Keratinocyte (primary cell): ENCODE measurements around the gene RGS6.

ENCODE experiments used
- CTCF ChIP-seq, 3 experiments: IDR thresholded peaks in 1 of 3; conservative IDR thresholded peaks in 1 of 3; optimal IDR thresholded peaks in 1 of 3; 2 replicates in 2 of 3; 3 replicates in 1 of 3; pipeline versions ENCODE3 to v1.5.1; 2011; ENCODE audit warnings: low read length in 3 of 3, mild to moderate bottlenecking in 3 of 3, moderate library complexity in 2 of 3, control low read depth in 1 of 3, inconsistent platforms in 1 of 3; ENCODE audit not compliant: insufficient read depth in 2 of 3; ENCODE audit errors: extremely low read depth in 1 of 3
- EZH2 ChIP-seq: IDR thresholded peaks from one replicate; pipeline ENCODE4 v1.6.1; 2012; ENCODE audit warnings: inconsistent platforms, mild to moderate bottlenecking, low read length, moderate library complexity

DNA sequence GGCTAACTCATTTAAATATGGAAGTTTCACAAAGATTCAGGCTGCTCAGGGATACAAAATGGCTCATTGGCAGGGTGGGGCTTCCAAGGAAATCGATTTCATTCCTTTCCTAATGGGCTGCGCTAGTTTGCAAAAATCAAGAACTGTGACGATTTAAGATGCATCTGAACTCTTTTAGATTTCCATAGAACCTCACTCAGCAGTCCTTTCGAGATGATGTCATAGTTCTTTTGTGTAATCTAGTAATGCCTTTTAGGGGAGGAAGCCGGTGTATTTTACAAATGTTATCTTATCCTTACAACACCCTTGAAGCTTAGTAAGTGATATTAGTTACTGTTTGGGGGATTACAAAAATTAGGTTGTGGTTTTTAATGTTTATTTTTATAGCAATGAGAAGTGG lies 239.8 kb downstream of the RGS6 start:
- TF ChIP-seq CTCF (optimal IDR thresholded peaks at IDR 0.05 in 1 of 3, IDR thresholded peaks at IDR 0.05 in 1 of 3, conservative IDR thresholded peaks at IDR 0.05 in 1 of 3; ENCODE audit: extremely low read depth in 1 of 3, insufficient read depth in 2 of 3, low read length in 3 of 3) (no peak), EZH2 (no peak)
